KBM-7 (cell line): ENCODE measurements around the gene CXADR.
A peak's percentile ranks its signal among the peaks of the same experiment; 100 is the strongest.
"Not testable (repeated sequence)": the region's sequence is repeated elsewhere in the genome, so short reads cannot be mapped to it uniquely, and the experiment has no call there.

Experiments used
- DNase-seq: peaks from one replicate; pipeline ENCODE4 v3.0.0-alpha.2; 2015
- in situ Hi-C: fragments of 300-500 bp; cut with MboI; formaldehyde crosslinking; loops from 2 replicates; pipeline ENCODE4 v1.14.3; 2020; ENCODE audit warnings: low sequenced_read_pairs, low pct_unique_long_range_greater_than_20kb, mixed read lengths

CXADR gene

DNA sequence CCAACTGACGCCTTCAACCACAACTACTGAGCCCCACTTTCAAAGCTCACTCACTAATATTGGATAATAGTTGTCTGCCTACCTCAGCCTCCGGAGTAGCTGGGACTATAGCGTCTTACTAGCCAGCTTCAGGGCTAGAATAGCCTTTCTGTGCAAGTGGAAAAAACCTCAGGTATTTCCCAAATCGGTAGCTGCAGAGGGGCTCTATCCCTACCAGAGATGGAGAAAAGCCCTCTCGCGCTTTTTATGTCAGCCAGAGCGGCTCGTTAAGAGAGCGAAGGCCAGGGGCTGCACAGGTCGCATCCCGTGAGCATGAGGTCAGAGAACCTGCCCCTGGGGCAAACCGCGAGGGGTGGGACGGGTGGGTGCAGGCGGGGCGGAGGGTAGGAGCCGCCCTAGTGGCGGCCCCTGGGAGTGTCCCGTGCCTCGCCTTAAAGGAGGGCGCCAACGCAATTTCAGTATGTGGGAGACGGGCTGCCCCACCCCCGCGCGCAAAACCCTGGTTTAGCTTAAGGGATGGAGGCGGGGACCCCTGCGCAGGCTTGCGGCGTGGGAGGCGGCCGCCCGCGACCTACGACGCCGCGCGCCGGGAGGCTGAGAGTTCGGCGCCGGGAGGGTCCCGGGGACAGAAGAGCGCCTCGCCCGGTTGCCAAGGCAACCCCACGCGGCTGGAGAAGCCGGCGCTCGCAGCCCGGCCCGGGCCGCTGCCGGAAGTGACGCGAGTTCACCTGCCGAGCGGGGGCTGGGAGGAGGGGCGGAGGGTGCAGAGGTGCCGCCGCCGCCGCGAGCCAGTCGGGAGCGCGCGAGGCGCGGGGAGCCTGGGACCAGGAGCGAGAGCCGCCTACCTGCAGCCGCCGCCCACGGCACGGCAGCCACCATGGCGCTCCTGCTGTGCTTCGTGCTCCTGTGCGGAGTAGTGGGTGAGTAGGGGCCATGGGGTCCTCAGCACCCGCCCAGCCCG, at the start of gene CXADR:
Gene CXADR, plus strand, starts transcription at position 791 of the 961 bp plus-strand sequence. Its CDS starts 87 bp downstream, at position 878.
- in situ Hi-C loops: no loop called here
- DNase-seq: peak; percentile 89

DNA sequence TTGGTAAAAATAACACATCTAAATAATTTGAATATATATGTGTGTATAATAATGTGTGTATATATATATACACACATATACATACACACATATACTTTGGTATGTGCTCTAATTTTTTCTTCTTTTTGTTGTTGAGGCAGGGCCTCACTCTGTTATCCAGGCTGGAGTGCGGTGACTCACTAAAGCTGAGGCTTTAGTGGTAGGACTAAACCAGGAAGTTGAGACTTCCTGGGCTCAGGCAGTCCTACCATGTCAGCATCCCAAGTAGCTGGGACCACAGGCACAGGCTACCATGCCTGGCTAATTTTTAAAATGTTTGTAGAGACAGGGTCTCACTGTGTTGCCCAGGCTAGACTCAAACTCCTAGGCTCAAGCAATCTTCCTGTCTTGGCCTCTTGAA, 46.7 kb upstream of the CXADR start:
- in situ Hi-C loops: no loop called here
- DNase-seq: no peak

DNA sequence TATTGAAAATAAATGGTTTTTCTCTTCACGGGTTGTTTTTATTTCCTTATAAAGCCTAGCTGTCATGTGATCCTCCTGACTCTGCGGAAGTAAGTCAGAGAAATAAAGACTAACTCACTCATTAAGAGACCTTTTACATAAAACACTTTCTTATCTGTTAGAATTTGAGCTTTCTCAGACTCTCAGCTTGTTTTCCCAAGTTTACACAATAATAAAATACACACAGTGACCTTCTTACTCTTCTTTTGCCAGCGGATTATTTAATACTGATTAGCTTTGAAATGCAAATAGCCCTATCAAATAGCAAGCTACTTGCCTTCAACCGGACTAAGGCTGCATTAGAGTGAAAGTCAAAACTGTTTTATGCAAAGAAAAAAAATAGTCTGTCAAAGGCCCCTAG, 45.5 kb upstream of the CXADR start:
- no peak for DNase-seq
- in situ Hi-C loops: no loop called here

DNA sequence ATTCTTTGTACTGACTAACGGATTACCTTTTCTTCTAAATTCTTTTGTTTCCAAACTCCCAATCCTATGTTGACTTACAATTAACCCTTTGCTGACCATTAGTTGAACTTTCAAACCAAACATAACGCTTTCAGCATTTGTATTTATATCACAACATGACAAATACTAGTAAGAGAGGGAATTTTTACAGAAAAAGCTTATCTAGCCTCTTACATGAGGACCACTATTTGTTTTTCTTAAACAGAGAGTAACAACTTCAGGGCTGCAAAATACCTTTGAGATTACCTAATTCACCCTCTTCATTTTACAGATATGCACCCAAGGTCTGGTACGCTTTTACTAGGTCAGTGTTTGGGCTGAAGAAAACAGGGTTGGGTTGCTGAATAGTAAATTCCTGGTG, 45.0 kb upstream of the CXADR start:
- no peak for DNase-seq
- in situ Hi-C loops: no loop called here

DNA sequence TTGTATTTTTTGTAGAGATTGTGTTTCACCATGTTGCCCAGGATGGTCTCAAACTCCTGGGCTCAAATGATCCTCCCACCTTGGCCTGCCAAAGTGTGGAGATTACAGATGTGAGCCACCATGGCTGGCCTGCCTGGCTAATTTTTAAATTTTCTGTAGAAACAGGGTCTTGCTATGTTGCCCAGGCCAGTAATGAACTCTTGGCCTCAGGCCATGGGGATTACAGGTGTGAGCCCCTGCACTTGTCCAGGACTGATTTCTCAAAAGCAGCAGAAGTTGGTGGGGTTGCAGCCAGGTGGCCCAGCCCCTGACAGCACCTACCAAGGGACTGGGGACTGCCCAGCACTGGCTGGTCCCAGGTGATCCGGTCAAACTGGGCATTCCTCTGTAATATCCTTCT, 44.1 kb upstream of the CXADR start:
- in situ Hi-C loops: no loop called here
- DNase-seq: no peak

DNA sequence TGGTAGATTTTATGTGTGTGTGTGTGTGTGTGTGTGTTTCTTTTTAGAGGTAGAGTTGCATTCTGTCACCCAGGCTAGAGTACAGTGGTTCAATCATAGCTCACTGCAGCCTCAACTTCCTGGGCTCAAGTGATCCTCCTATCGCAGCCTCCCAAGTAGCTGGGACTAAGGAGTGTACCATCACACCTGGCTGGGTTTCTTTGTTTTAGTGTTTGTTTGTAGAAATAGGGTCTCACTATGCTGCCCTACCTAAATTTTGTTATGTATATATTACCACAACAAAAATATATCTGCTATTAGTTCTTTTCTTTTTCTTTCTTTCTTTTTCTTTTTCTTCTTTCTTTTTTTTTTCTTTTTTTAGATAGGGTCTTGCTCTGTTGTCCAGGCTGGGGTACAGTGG, 43.1 kb upstream of the CXADR start:
- in situ Hi-C loops: no loop called here
- DNase-seq: no peak

DNA sequence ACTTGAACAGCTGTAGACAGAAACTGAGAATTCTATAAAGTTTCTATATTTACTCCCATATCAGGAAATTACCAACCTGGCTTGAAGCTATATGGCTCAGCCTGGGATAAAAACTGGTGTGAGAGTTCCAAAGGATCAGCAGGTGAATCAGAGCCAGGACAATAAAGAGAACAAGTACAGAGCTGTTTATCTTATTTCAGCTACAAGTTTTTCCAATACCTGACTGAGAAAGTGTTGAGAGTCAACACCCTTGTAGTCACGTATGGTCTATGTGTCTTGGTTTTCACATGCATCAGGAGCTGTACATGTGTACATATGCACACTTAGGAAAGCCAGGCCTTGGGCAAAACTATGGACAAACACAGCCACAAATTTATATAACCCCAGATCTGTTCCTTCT, 40.7 kb upstream of the CXADR start:
- in situ Hi-C loops: no loop called here

DNA sequence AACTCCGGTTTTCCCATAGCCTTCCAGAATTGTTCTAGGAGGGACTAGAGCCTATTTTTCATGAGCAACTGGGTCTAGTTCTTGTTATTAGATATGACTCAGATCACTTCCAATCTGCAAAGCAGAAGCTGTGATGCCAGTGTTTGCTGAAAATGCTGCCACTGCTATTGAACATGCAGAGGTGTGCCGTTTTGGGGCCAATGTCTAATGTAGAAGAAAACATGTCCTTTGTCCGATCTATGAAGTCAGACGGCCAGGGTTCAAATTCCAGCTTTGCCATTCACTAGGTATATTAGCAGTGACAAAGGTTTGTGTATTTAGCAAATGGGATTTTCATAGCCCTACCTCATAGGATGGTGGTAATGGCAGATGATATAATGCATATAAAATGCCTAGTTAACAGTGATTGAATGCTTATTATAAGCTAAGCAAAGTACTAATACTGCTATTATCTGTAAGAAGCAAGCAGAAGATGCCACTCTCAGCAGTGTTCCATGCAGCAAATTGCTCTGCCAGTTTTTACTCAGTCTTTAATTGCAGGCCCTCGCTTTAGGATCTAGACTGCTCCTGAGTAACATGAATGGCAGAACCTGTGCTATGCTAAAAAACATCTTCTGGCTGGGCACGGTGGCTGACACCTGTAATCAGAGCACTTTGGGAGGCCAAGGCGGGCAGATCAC, 40.1 kb upstream of the CXADR start:
- in situ Hi-C loops: no loop called here
- no peak for DNase-seq

More for the DNA sequence above, 40.7 kb upstream of the CXADR start:
- no peak for DNase-seq

DNA sequence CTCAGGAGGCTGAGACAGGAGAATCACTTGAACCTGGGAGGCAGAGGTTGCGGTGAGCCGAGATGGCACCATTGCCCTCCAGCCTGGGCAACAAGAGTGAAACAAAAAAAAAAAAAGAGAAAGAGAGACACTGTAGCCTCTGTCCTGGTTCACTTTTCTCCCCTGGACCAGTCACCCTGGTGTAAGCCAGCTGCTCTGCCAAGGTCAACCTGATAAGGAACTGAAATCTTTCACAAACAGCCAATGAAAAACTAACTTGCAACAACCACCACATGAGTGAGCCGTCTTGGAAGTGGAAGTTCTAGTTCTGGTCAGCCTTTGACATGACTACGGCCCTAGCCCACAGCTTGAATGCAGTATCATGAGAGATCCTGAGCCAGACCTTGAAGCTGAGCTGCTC, 36.8 kb upstream of the CXADR start:
- no peak for DNase-seq
- in situ Hi-C loops: no loop called here

DNA sequence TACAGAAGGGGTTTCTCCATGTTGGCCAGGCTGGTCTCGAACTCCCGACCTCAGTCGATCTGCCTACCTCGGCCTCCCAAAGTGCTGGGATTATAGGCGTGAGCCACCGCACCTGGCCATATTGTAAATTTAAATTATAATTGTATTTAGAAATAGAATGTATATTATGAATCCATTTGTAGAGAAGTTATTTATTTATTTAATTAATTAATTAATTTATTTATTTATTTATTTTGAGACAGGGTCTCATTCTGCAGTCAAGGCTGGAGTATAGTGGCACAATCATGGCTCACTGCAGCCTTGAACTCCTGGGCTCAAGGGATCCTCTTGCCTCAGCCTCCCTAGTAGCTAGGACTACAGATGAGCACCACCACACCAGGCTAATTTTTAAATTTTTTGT, 34.7 kb upstream of the CXADR start:
- in situ Hi-C loops, DNase-seq: not testable (repeated sequence)

DNA sequence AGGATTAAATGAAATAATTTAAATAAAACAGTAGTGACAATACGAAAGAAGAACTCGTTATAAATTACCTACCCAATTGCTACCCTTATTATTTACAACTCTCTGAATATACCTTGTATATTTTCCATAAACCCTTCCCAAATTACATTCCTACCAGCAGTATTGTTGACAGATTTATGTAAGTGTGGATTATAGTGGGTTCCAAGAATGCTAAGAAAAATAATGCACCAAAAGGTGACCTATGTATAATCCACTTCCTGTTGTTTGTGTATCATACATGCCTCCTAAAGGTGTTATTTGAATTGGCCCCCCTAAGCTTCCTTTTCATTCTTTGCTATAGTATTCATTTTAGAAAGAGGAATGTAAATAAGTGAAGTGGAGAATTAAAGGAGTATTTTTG, 33.2 kb upstream of the CXADR start:
- in situ Hi-C loops: no loop called here

DNA sequence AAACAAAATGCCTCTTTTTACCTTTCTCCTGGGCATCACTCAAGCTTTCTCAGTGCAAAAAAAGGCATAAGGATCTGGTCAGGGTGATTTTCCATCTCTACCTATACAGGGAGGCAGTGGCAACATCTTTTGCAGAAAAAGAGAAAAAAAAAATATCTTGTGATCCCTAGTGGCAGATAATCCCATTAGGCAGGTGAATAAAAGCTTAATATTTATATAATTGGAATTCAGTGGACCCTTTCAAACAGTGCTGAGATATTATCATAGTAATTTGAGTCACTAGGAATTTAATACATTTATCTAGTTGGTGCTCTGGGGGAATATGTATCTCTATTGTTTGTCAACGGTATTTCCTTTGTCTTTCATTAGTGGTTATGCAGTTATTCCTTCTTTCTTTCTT, 29.9 kb upstream of the CXADR start:
- DNase-seq: no peak
- in situ Hi-C loops: no loop called here

More for the DNA sequence above, 33.2 kb upstream of the CXADR start:
- no peak for DNase-seq

DNA sequence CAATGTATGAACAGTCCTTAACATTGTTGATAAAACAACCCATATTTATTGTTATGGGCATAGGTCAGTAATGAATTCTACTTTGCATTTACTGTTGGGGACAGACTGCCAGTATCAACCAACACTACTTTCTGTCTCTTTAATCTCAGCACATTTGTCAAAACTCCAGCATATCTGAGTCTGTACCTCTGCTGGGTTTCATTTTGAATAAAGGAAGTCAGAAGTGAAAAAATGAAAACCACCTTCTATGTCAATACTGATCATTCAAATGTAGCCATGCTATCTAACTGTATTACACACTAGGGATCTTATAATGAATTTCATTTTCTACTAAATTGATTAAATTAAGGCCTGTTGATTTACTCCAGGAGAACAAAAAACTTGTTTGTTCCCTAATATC, 24.2 kb upstream of the CXADR start:
- DNase-seq: no peak
- in situ Hi-C loops: no loop called here

DNA sequence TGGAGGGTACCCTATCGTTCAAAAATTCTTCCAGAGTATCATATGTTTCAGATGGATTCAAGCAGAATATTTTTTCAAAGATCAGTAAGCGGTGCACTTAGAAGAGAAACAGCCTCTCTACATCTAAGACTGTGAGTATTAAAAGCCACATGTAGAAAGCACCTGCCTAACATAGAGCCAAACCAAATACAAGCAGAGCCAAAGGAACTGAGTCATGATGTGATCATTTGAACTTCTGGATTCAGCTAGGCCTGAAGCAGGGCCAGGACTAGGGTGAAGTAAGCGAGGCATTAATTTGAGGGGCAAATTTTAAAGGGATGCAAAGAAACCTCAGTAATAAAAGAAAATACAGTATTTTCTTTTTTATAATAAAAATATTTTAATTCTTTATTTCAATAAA, 23.3 kb upstream of the CXADR start:
- in situ Hi-C loops, DNase-seq: not testable (repeated sequence)

DNA sequence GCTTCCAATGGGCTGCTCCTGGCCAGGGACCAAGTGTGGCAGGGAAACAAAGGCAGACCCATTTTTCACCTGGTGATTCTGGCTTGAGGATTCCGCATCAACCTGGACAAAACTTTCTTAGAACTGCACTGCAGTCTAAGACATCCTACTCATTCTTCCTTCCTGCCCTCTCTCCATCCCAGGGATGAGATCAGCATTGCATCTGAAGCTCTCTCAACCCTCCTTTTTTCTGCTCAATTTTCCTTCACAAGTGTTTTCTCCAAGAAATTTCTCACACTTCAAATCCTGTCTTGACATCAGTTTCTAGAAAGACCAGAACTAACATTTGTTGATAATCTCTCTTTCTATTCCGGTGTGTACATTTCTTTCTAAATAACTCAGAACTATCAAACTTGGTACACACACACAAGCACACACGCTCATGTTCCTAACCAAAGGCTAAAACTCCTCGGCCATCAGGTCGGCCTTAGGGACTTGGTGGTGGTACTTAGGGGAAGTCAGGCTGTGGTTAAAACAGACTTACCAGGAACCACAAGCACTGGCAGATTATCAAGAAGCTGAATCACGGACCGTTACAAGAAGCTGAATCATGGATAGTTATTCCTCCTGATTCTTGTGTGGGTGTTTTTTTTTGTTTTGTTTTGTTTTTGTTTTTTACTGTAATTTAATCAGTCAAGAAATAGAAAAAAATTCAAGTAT, 21.0 kb upstream of the CXADR start:
- in situ Hi-C loops: no loop called here
- DNase-seq: peak; percentile 70

DNA sequence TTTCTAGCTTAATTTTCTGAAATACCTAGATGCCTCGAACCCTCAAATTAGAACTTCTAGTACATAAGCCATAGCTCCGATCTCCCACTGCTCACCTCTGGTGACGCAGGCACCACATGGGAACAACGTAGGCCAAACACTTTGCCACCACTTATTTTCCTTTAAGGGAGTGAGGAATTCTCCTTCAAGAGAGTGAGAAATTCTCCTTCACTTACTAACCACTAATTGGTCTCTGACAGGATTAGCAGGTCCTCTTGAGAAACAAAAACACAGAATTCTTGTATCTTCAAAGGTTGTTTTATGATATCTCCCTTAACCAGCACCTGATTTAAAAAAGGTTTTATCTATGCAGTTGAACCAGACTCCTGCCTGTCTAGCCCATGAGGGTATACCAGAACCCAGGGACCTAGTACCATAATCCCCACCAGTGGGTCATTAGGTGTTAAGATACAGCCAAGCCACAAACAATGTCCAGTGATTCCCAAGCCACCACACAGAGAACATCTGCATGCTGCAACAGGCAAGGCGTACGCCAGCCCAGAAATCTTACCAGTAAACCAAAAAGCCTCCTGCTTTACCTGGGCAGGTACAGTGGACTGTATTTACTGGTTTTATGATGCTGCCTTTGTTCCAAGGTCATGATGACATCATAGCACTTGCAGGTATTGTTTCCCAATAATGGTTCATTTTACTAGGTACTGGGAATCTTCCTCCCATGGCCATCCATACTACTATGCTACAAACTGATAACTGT, 20.3 kb upstream of the CXADR start:
- in situ Hi-C loops: no loop called here
- DNase-seq: no peak

DNA sequence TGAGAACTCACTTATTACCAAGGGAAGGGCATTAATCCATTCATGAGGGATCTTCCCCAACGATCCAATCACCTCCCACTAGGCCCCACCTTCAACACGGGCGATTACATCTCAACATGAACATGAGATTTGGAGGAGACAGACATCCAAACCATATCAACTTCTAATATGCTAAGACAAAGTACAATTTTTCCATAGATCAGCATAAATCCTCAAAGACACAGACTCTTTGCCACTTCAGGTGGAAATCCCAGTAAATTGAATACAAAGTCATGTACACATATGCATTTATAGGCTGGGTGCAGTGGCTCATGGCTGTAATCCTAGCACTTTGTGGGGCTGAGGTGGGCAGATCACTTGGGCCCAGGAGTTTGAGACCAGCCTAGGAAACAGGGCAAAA, 18.8 kb upstream of the CXADR start:
- in situ Hi-C loops: no loop called here
- no peak for DNase-seq

DNA sequence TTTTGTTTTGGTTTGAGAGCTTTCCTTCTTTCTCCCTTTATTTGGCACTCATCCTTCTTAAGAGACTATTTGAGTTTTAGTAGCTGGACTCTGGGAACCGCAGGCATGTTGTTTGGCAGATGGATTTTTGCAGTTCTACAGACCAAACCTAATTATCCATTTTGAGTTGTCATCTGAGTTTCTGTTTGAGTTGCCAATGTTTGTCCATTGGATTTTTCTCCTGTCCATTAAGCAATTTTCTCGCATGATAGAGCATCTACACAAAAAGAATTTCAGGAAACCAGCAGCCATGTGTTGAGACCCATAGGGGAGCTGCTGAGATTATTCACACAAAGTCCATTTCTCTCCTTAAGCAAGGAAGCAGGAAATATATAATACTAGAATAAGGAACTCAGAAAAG, 17.2 kb upstream of the CXADR start:
- in situ Hi-C loops: no loop called here

DNA sequence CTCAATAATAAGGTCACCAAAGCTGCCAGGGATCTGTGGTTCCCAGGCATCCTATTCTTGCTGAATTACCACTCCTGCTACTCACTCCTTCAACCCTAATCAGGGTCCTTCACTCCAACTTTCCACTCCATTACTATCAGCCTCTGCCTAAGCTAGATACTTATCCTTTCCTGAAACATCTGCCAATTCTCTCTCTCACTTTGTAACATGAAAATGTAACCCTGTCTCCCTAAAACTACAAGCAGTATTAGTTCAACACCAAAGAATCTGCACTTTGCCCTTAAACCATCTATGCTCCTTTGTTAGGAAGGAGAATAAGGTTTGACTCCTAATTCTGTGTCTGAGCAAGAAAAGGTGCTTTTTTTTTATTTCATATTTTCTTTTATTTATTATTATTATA, 15.5 kb upstream of the CXADR start:
- in situ Hi-C loops: no loop called here
- DNase-seq: no peak

More for the DNA sequence above, 17.2 kb upstream of the CXADR start:
- DNase-seq: no peak
